ENCODE data around the gene TRIO. TPM values are rescaled to one million over a fixed set of nuclear protein-coding genes. Genes with fewer than 3 reads are reported as not detected.

The TRIO gene
- polyA plus RNA-seq, 3 donors: 1.7 to 45.8 (median 2.1) TPM

DNA sequence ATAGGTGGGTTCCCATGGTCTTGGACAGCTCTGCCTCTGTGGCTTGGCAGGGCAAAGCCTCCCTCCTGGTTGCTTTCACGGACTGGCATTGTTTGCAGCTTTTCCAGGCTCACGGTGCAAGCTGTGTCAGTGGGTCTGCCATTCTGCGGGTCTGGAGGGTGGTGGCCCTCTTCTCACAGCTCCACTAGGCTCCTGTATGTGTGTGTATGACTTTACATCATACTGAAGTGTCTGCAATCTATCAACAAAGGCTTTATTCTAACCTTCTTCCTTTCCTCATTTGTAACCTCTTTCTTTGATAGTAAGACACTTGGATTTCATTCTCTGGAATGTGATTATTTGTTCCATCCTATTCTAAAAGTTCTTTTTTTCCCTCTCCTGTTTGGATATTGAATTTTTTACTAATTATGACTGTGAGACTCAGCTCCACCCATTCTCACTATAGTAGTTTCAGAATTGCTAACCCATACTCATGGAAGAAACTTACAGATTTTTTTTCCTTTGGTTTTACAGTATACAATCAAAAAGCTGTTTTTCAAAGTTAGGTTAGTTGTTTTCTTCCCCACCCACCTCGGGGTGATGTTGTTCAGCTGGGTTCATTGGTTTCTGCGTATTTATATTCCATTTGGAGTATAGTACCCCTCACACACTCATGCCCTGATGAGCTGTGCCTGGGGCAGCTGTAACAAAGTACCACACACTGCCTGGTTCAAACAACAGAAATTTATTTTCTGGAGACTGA lies 293.8 kb downstream of the TRIO start:
- Histone ChIP-seq H3K36me3 (replicated peaks in 1 of 2; ENCODE audit: control insufficient read depth in 1 of 2, insufficient read depth in 2 of 2, low read length in 2 of 2) (peaks cover 29 to 71% of the 10 kb centered on the region in 2 donors), H3K79me2 (ENCODE audit: insufficient read depth, low read length) (no peaks in the 10 kb centered on the region), H3K4me3 (replicated peaks in 1 of 3; ENCODE audit: low read depth in 2 of 3, low read length in 3 of 3) (no peak overlapping the region), H3K9me3 (replicated peaks in 1 of 2; ENCODE audit: control insufficient read depth in 1 of 2, insufficient read depth in 1 of 2, low read length in 2 of 2) (no peaks in the 10 kb centered on the region), H3K4me1 (ENCODE audit: control insufficient read depth in 1 of 2, insufficient read depth in 2 of 2, low read length in 2 of 2) (no peaks in the 10 kb centered on the region), H3K27ac (ENCODE audit: low read depth in 1 of 2, low read length in 2 of 2) (no peak overlapping the region), H3K9ac (ENCODE audit: insufficient read depth, low read length, poor library complexity, severe bottlenecking) (no peak overlapping the region), H3K27me3 (ENCODE audit: control insufficient read depth in 2 of 2, insufficient read depth in 2 of 2, low read length in 2 of 2) (no peaks in the 10 kb centered on the region), H2AFZ (ENCODE audit: insufficient read depth, low read depth, low read length, poor library complexity, severe bottlenecking) (no peak overlapping the region), H4K20me1 (ENCODE audit: insufficient read depth, low read length) (peaks cover 11% of the 10 kb centered on the region), H3K4me2 (replicated peaks; ENCODE audit: extremely low read depth, low read length, poor library complexity, severe bottlenecking) (no peak overlapping the region)
- intact Hi-C loops (cut with micrococcal nuclease): no loop called here
- no CpG with 5 or more reads among the region's 5 CpGs for WGBS (ENCODE audit: insufficient coverage)
- H3K9me3 Mint-ChIP-seq: peaks cover 0 to 8% (median 2%) of the 10 kb centered on the region in 7 donors
- DNase-seq: no peak
- peaks cover 10% of the 10 kb centered on the region for H3K4me1 Mint-ChIP-seq
- peaks cover 0 to 2% (median 2%) of the 10 kb centered on the region in 3 donors for H3K27me3 Mint-ChIP-seq (ENCODE audit: low read depth in 3 of 3)
- H3K36me3 Mint-ChIP-seq: peaks cover 42 to 62% of the 10 kb centered on the region in 2 donors
- TF ChIP-seq CTCF (IDR thresholded peaks at IDR 0.05): no peak
- H3K4me3 Mint-ChIP-seq: no peak overlapping the region
- H3K27ac Mint-ChIP-seq: peak overlapping the region in 1 of 7 donors; percentile 15

GRCh38 chr5:14438195-14438606 lies 295.1 kb downstream of the TRIO start:
- 68% methylated on average over 6 of the region's 6 CpGs for WGBS (ENCODE audit: insufficient coverage)
- H3K27me3 Mint-ChIP-seq (ENCODE audit: low read depth in 3 of 3): peaks cover 0 to 2% (median 2%) of the 10 kb centered on the region in 3 donors
- no peaks in the 10 kb centered on the region for H3K79me2 ChIP-seq (ENCODE audit: insufficient read depth, low read length)

More at GRCh38 chr5:14438195-14438606, 295.1 kb downstream of the TRIO start:
- Mint-ChIP-seq H3K4me3 (no peak overlapping the region), H3K27ac (peak overlapping the region in 1 of 7 donors; percentile 11), H3K9me3 (peaks cover 0 to 8% (median 2%) of the 10 kb centered on the region in 7 donors), H3K36me3 (peaks cover 52 to 63% of the 10 kb centered on the region in 2 donors), H3K4me1 (peaks cover 10% of the 10 kb centered on the region)
- no peak for DNase-seq
- no peak overlapping the region for H3K9ac ChIP-seq (ENCODE audit: insufficient read depth, low read length, poor library complexity, severe bottlenecking)
- H3K27ac ChIP-seq (ENCODE audit: low read depth in 1 of 2, low read length in 2 of 2): peak overlapping the region in 1 of 2 donors; percentile 23
- TF ChIP-seq CTCF (IDR thresholded peaks at IDR 0.05): no peak
- H4K20me1 ChIP-seq (ENCODE audit: insufficient read depth, low read length): peaks cover 9% of the 10 kb centered on the region
- no peak overlapping the region for H2AFZ ChIP-seq (ENCODE audit: insufficient read depth, low read depth, low read length, poor library complexity, severe bottlenecking)
- no peak overlapping the region for H3K4me2 ChIP-seq (replicated peaks; ENCODE audit: extremely low read depth, low read length, poor library complexity, severe bottlenecking)
- H3K4me1 ChIP-seq (ENCODE audit: control insufficient read depth in 1 of 2, insufficient read depth in 2 of 2, low read length in 2 of 2): no peaks in the 10 kb centered on the region
- intact Hi-C loops (cut with micrococcal nuclease): no loop called here
- peaks cover 27 to 67% of the 10 kb centered on the region in 2 donors for H3K36me3 ChIP-seq (replicated peaks in 1 of 2; ENCODE audit: control insufficient read depth in 1 of 2, insufficient read depth in 2 of 2, low read length in 2 of 2)
- H3K27me3 ChIP-seq (ENCODE audit: control insufficient read depth in 2 of 2, insufficient read depth in 2 of 2, low read length in 2 of 2): no peaks in the 10 kb centered on the region
- H3K4me3 ChIP-seq (replicated peaks in 1 of 3; ENCODE audit: low read depth in 2 of 3, low read length in 3 of 3): no peak overlapping the region
- no peaks in the 10 kb centered on the region for H3K9me3 ChIP-seq (replicated peaks in 1 of 2; ENCODE audit: control insufficient read depth in 1 of 2, insufficient read depth in 1 of 2, low read length in 2 of 2)

All from CD14-positive monocyte (primary cell).